Stromal cell of bone marrow (primary cell): Measurements from ENCODE around the gene SOX13.

Experiments
- DNase-seq: peaks from one replicate; pipeline ENCODE4 v3.0.0-alpha.2; 2012; ENCODE audit warnings: low read depth

The SOX13 gene

DNA sequence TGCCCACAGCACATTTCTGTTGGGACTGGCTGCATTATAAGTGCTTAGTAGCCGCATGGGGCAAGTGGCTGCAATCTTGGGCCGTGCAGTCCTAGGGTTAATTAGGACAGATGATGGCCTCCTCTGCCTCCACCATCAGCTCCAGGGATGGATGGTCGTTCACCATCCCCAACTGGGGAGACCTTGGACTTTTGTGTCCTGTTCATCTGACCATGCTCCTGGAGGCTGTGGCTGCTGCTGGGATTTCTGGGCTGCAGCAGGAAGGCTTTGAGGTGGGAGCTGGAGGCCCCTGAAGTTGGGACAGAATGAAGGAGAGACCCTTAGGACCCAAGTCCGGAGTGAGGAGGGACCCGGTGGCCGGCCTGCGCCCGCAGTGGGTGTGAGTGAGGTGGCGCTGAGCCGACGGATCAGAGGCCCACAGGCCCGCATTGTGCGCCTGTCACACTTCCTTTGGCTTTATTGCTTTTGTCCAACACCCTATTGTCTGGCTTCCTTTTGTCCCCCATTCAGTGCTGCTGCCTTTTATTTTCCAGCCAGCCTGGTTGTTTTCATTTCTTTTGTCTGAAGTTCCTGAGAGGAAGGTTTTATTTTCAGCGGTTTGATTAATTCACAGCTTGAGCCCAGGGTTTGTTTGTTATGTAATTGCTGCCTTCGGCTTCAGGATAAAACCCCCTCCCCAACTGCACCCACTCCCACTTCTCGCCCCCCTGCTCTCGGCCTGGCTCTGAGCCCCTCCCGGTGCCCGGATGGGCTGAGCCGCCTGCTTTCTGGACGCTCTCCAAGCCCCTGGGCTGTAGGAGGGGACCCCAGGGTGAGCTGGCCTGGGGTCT lies 35.6 kb downstream of the SOX13 start:
- DNase-seq = no peak

DNA sequence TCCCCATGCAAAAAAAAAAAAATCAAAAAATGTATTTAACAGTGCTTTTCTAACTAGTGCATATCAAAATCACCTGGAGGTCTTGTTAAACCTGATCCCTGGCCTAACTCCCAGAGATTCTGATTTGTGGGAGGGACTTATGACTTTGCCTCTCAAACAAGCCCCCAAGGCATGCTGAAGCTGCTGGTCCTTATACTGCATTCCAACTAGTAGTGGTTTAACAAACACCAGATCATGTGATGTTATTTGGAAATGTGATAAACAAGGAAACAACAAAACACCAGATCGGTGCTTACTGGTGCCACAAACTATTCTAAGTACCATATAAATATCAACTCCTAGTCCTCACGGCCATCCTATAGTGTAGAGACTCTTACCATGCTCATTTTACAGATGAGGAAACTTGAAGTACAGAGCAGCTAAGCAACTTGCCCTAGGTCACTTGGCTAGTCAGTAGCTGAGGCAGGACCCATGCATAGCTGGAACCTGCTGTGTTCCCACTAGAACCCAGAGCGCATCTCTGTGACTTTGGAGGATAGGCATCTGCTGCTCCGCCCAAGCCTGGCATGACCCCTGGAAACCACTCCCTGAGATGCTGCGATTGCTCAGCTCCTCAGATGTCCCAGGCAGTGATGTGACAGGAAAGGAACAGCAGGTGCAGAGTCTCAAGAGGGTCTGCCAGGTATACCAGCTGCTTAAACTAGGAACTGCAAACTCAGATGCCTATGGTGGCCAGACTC lies 38.1 kb downstream of the SOX13 start:
- no peak for DNase-seq

DNA sequence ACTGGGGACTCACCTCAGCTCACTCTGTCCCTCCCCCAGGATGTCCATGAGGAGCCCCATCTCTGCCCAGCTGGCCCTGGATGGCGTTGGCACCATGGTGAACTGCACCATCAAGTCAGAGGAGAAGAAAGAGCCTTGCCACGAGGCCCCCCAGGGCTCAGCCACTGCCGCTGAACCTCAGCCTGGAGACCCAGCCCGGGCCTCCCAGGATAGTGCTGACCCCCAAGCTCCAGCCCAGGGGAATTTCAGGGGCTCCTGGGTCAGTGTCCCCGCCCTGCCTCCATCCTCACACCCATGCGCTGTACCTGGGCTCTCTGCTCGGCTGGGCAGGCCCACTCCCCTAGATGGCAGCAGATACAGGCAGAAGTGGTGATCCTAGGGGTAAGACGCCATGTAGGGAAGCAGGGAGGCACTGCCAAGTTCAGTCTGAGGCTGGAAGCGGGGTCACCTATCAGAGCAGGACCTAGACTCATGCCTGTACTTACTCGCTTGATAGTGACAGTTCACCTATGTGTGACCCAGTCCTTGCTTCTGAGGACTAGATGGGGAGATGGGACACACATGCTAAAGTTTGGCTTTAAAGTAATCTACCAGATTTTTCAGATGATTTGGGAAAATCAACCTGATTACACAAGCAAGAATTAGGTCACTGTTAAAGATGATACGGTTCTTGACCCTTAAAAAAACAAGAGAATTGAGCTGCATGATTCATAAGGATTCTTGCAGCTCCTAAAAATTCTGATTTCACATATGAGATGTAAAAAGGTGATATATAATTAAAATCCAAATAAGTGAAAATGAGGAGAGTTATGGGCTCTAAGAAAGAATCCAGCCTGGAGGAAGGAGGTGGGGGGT lies 40.2 kb downstream of the SOX13 start:
- no peak for DNase-seq

DNA sequence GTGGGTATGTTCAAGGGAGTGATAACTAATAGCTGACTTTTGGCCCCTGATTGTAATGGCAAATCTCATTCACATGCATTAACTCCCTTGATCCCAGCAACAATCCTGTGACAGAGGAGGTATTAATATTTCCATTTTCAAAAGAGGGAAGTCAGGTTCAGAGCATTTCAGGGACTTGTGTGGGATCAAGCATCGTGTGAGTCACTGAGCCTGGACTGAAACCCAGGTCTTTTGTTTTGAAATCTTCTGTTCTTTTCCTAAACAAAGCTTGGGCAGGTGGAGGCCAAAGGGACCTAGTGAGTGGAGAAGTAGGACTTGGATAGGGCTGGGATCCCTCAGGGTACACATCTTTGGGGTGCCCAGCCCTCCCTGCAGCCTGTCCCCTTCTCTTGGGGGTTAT lies 41.0 kb downstream of the SOX13 start:
- no peak for DNase-seq

DNA sequence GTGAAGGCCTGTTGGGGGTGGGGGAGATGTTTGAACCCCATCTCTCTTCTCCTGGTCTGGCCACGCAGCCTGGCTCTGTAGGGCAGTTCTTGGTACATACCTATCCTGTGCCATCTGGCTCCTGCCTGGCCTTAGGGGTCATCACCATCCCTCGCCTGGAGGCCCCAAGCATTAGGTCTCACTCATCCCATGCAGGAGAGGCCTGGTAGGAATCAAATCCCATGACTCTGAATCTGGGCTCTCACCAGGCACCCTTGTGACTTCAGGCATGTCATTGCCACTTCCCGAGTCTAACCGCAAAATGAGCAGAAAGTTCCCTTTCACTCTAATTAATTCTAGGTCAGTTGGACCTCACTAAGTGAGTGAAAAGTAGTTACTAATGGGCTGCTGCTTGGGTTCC lies 41.7 kb downstream of the SOX13 start:
- no peak for DNase-seq

DNA sequence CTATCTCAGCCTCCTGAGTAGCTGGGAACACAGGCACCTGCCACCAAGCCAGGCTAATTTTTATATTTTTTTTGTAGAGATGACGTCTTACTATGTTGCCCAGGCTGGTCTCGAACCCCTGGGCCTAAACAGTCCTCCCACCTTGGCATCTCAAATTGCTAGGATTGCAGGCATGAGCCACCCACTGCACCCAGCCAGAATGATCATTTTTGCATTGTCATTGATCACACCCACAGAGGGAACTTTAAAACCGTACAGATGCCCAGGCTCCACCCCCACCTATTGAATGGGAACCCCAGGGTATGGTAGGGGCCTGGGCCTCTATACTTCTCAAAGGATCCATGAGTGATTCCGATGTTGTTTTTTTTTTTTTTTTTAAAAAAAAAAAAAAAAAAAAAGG lies 42.2 kb downstream of the SOX13 start:
- no peak for DNase-seq

DNA sequence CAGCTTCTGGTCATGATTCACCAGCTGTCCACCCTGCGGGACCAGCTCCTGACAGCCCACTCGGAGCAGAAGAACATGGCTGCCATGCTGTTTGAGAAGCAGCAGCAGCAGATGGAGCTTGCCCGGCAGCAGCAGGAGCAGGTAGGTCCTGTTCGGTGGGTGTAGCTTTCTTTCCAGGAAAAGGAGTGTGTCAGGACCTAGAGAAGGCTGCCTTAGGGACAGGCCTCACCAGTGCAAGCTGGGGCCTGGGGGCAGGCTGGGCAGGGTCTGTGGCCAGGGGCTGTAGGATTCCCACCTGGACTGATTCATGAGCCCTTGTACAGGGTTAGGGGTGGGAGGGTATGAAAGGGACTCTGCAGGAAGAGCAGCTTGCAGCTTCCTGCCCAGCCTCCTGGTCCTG lies 43.6 kb downstream of the SOX13 start:
- no peak for DNase-seq

DNA sequence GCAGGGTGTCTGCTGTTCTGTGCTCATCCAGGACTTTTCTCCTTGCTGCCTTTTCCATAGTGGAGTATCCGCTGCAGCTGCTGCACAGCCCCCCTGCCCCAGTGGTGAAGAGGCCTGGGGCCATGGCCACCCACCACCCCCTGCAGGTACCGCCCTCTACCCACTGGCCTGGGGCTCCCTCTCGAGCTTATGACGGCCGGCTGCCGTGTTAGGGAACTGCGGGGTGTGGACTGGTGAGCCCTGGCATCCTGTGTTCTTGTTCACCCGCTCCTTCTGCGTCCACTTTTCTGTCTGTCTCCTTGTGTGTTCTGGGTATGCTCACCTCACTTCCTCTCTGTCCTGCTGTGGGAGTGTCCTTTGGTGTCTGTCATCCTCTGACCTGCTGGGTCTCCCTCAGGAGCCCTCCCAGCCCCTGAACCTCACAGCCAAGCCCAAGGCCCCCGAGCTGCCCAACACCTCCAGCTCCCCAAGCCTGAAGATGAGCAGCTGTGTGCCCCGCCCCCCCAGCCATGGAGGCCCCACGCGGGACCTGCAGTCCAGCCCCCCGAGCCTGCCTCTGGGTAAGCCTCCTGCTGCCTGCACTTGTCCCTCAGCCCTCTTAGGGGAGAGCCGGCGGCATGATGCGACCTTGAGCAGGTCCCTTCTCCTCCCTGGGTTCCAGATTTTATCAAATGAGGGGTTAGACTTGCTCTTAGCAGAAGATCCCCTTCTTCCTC lies 49.1 kb downstream of the SOX13 start:
- DNase-seq = no peak

DNA sequence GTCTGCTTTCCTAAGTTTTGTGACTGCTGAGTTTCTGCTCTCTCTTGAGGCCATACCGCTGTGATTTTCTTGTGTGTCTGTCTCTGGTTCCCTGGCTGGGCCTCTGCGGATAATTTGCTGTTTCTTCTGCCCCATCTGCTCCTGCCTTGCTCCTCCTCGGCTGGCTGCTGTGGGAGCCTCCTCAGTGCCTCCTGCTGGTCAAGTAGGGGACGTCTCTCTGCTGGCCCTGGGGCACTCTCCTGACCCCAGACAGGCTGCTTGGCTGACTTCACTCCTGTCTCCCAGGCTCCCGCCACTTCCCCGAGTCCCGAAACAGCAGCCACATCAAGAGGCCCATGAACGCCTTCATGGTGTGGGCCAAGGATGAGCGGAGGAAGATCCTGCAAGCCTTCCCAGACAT lies 50.5 kb downstream of the SOX13 start:
- DNase-seq = no peak

DNA sequence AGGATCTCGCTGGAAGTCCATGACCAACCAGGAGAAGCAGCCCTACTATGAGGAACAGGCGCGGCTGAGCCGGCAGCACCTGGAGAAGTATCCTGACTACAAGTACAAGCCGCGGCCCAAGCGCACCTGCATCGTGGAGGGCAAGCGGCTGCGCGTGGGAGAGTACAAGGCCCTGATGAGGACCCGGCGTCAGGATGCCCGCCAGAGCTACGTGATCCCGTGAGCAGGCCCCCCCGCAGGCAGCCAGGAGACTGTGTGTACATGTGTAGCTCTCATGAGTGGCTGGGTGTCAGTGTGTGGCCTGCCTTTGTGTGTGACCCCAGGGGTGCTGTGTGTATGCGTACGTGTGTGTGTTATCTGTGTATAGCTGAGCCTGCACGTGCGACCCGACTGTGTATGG lies 51.7 kb downstream of the SOX13 start:
- no peak for DNase-seq

DNA sequence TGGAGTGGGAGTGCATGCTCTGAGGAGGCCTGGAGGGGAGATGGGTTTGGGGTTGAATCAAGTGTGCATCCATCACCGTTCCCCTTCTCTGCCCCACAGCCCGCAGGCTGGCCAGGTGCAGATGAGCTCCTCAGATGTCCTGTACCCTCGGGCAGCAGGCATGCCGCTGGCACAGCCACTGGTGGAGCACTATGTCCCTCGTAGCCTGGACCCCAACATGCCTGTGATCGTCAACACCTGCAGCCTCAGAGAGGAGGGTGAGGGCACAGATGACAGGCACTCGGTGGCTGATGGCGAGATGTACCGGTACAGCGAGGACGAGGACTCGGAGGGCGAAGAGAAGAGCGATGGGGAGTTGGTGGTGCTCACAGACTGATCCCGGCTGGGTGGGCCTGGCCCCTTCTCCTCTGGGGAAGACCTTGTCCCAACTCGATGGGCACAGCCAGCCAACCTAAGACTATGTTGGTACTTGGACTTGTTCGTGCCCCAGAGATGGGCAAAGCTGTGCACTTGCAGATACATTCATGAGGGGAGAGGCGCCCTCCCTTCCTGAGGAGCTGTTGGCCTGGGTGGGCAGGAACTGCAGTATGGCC lies 52.9 kb downstream of the SOX13 start:
- no peak for DNase-seq

DNA sequence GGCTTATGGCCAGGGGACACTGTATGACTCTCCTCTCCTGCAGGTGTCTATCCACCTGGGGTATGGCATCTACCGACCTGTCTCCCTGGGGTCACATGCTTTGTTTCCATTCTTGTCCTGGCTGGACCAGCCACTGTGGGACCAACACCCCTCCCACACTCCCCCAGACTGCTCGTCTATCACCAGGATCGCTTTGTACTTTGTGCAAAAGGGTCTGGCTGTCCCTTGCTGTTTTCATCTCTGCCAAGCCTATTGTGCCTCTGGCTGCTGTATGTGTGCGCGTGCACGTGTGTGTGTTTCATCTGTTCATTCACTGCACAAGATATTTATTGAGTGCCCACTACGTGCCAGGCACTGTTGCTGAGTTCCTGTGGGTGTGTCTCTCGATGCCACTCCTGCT lies 53.5 kb downstream of the SOX13 start:
- DNase-seq = no peak

DNA sequence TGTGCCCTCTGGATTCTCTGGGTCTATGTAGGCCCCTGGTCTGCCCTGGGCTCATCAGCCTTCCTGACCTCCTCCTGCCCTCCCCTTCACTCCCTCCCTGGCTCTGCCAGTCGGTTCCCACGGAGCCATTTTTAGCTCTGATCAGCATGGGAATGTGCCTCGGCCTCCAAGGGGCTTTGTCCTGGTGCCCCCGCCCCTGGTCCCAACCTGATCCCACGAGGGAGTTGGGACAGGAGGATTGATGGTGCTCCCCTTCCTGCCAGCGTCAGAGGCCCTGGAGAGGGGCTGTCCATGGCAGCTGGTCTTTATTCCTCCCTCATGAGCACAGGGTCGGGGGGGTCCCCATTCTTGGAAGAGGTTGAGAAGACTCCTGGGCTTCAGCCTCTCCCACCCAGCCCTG lies 54.0 kb downstream of the SOX13 start:
- DNase-seq = no peak

DNA sequence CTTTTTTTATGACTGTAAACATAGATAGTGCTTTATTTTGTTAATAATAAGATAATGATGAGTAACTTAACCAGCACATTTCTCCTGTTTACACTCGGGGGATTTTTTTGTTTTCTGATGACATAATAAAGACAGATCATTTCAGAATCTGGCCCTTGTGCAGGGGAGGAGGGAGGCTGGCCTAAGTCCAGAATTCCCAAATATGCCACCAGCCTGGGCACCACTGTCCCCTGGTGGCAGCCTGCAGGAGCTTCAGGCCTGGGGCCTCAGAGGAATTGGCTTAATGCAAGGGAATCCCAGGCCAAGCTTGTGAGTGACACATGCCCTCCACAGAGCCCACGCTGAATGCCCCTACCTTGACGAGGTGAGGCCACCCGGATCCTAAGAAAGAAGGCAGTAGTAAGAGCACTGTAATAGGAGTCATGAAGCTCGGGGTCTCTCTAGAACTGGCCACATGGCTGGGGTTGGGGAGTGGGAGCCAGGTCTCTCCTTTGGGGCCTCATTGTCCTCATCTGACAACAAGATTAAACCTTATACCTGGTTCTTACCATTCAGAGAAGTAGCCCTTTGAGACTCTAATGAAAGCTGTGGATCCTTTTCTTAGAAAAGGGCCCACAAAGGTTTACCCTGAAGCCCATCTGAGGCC lies 54.8 kb downstream of the SOX13 start:
- peak; percentile 61 for DNase-seq

DNA sequence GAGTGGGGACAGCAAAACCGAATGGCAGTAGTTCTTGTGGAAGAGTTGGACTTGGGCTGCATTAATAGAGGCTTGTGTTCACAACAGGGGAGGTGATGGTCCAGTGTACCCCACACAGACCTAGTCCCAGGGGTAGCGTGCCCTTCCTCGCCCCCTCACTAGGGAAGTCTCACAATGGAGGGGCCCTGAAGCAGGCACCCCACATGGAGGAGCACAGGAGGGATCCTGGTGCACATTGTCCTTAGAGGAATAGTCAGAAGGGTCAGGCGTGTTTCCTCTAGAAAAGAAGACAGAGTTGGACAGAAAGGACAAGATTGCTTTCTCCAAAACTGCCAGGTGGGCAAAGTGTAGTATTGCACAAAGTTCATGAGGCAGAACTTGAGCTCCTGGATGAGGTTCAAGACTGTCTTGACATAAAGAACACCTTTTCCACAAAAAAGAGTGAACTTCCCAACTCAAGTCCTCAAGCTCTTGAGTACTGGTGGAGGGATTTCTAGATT lies 55.6 kb downstream of the SOX13 start:
- no peak for DNase-seq

DNA sequence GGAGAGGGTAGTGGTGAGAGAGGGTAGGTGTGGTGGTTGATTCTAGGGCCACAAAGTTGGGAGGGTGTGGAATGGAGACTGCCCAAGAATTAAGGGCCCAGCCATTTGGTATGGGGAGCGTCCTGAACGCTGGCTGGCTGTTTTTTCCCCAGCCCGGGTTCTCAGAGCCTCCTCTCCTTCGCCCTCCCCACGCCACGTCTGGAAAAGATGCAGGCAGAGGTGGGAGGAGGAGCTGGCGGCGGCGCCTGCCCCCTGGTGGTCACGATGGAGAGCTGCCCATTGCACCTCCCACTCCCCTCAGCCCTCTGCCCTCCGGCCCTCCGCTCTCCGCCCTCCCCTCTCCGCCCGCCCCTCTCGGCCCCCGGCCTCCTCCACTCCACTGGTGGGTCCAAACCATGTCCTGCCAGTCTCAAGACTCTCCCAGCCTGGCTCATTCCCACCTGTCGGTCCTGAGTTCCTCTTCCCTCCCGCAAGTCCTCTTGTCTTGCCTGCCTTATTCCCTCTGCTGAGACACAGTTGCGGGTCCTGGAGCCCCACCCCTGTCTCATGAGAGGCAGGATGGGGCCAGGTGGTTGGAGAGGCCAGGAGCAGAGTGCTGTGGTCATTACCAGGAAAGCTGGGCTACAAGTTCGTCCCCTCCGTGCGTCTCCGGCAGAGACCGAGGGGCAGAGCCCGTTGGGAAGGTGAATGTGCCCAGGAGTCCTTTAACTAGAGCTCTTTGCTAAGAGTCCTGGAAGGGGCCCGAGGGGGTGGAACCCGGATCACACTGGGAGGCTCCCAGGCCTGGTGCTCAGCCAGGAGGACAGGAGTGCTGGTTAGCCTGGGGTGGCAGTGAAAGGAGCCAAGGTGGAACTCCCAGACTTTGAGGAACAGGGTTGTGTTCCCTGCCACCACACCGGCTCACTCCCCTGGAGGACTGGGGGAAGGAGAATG lies 56.3 kb downstream of the SOX13 start:
- peak; percentile 29 for DNase-seq

DNA sequence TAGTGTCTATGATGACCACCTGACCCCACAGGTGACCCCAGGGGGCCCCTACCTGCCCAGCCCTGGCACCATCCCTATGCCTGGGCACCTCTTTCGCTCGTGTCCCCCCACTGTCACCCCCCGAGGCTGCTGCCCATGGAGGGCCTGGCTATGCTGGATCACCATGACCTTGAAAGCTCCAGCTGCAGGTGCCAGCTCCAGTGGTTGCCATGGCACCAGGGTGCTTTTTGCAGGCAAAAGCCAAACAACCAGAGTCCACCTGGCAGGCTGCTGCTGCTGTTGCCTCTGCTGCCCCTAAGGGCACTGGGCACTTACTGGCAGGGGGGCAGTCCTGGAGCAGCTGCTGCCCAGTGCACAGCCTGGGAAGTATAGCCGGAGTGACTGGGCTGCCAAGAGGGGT lies 57.3 kb downstream of the SOX13 start:
- DNase-seq = no peak

DNA sequence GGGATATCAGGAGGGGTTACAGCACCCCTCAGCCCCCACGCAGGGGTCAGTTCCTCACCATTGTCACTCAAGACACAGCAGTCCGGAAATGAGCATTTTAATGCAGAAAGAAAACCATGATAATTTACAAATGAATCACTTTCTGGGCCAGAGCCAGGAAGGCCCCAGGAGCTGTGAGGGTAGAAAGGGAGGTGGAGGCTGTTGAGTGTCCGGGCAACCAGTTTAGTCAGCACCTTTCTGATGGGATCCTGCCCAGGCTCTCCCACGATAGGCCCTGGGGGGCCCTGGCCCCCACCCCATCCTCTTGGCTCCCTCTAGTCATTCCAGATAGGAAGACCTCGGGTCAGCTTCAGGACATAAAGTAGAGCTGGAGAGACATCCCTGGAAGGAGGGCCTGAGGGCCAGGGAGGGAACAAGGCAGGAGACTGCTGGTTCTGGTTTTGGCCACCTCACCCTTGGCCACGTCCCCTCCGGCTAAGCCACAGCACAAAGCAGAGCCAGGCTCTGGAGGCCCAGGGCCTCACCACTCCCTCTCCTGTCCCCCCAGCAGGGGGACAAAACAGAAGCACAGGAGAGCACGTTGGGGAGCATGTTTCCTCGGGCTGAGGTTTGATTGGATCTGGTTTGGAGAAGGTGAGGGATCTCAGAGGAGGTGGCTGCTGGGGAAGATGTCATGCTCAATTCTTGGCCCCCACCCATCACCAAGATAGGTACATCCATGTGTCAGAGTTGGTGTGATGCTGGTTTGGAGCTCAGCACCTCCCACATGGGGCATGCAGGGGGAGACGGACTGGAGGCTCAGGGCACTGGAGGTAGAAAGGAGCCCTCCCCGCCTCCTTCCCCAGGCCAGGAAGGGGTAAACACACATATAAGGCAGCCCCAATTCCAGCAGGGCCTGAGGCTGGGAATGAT lies 58.3 kb downstream of the SOX13 start:
- peak; percentile 79 for DNase-seq

DNA sequence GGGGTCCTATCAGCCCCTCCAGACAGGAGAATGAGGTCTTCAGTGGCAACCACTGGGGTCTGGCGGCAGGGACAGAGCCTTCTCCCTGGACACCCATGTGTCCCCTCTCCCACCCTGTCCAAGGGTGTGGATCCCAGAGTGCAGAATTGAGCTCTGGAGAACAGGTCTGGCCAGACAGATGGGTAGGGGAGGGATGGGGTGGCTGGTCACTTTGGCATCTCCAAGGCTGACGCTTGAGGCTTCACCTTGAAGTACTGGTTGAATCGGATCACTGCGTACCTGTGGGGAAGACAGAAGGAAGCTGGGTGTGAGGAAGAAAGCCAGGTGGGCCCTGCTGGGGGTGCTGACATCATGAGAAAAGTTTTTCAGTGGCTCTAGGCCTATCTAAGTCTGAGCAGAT lies 59.1 kb downstream of the SOX13 start:
- no peak for DNase-seq
